Loucy (cell line): ENCODE data around the gene EIF2S2.
A peak's percentile ranks its signal among the peaks of the same experiment; 100 is the strongest.

ENCODE experiments used
- H2AFZ ChIP-seq: fragments of 200-600 bp; sonication (generic); 2 replicates; pipeline ENCODE4 v1.6.0; 2016; ENCODE audit warnings: antibody characterized with exemption, mild to moderate bottlenecking, low read length, moderate library complexity
- H3F3A ChIP-seq: fragments of 200-600 bp; 2 replicates; pipeline ENCODE4 v1.6.0; 2016; ENCODE audit warnings: antibody characterized with exemption, low read depth, mild to moderate bottlenecking
- H3K27me3 ChIP-seq: fragments of 200-600 bp; sonication (generic); 2 replicates; pipeline ENCODE4 v1.6.1; 2014; ENCODE audit warnings: low read length, mild to moderate bottlenecking; ENCODE audit not compliant: insufficient read depth, poor library complexity, severe bottlenecking
- H3K36me3 ChIP-seq: fragments of 200-600 bp; sonication (generic); 2 replicates; pipeline ENCODE4 v1.6.1; 2016; ENCODE audit warnings: low read length; ENCODE audit not compliant: insufficient read depth
- H3K4me1 ChIP-seq: fragments of 200-600 bp; sonication (generic); 2 replicates; pipeline ENCODE4 v1.5.1; 2014; ENCODE audit warnings: low read length, mild to moderate bottlenecking; ENCODE audit not compliant: insufficient read depth, poor library complexity, severe bottlenecking
- H3K4me2 ChIP-seq: fragments of 200-600 bp; sonication (generic); 2 replicates; pipeline ENCODE4 v1.6.0; 2014; ENCODE audit warnings: antibody characterized with exemption, low read length, low read depth, mild to moderate bottlenecking; ENCODE audit not compliant: poor library complexity, severe bottlenecking
- H3K4me3 ChIP-seq: fragments of 200-600 bp; sonication (generic); 2 replicates; pipeline ENCODE4 v1.5.1; 2014; ENCODE audit warnings: low read length, mild to moderate bottlenecking, mixed read lengths; ENCODE audit not compliant: poor library complexity, severe bottlenecking
- H3K79me2 ChIP-seq: fragments of 200-600 bp; sonication (generic); 2 replicates; pipeline ENCODE4 v1.6.1; 2014; ENCODE audit warnings: low read length; ENCODE audit not compliant: insufficient read depth
- H3K9ac ChIP-seq: fragments of 200-600 bp; sonication (generic); 2 replicates; pipeline ENCODE4 v1.6.0; 2014; ENCODE audit warnings: mild to moderate bottlenecking, low read depth, low read length, moderate library complexity; ENCODE audit not compliant: poor library complexity, severe bottlenecking
- H3K9me2 ChIP-seq: fragments of 200-600 bp; sonication (generic); replicated peaks from 2 replicates; pipeline ENCODE4 v1.6.1; 2016; ENCODE audit warnings: low read depth, low read length, mixed read lengths
- H3K9me3 ChIP-seq: fragments of 200-600 bp; sonication (generic); 2 replicates; pipeline ENCODE4 v1.6.1; 2014; ENCODE audit warnings: mild to moderate bottlenecking, antibody characterized with exemption, low read length, low read depth; ENCODE audit not compliant: insufficient read depth
- H4K20me1 ChIP-seq: fragments of 200-600 bp; sonication (generic); 2 replicates; pipeline ENCODE4 v1.6.0; 2014; ENCODE audit warnings: antibody characterized with exemption, low read length, mild to moderate bottlenecking; ENCODE audit not compliant: insufficient read depth, poor library complexity, severe bottlenecking
- EZH2phosphoT487 ChIP-seq: fragments of 200-600 bp; IDR thresholded peaks from 2 replicates; pipeline ENCODE4 v1.6.1; 2018; ENCODE audit warnings: antibody characterized with exemption, mild to moderate bottlenecking, moderate library complexity, borderline replicate concordance
- TF ChIP-seq, protein P1 (sequence below): fragments of 200-600 bp; sonication (generic); conservative IDR thresholded peaks from 2 replicates; pipeline ENCODE4 v1.5.1; 2014; ENCODE audit warnings: mild to moderate bottlenecking, antibody characterized with exemption, low read length

EIF2S2 gene

DNA sequence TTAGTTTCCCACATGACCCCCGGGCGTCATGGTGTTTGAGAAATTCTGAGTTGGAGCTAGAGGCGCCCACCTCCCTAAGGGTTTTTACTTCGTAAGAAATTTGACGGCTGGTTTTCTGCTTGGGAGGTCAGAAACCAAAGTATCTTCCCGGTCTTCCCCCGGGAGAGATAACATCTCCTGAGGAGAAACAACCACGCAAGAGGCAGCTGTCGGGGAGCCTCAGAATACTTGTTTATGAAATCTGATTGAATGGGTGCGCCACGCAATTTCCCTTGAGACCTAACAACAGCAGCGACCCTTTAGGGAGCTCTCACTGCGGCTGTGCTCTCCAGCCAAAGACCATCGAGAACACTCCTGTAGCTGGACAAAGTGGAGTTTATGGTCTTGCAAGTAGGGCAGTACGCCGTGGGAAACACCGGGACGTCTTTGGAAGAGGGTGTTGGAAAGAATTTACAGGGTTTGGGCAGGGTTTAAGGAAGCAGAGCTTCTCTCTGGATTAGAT, 608 bp upstream of the EIF2S2 start:
- peaks cover 44% of the 10 kb centered on the region for H3K79me2 ChIP-seq
- H3F3A ChIP-seq: no peaks in the 10 kb centered on the region
- peak overlapping the region; percentile 91 for H3K4me2 ChIP-seq
- TF ChIP-seq, protein P1, sequence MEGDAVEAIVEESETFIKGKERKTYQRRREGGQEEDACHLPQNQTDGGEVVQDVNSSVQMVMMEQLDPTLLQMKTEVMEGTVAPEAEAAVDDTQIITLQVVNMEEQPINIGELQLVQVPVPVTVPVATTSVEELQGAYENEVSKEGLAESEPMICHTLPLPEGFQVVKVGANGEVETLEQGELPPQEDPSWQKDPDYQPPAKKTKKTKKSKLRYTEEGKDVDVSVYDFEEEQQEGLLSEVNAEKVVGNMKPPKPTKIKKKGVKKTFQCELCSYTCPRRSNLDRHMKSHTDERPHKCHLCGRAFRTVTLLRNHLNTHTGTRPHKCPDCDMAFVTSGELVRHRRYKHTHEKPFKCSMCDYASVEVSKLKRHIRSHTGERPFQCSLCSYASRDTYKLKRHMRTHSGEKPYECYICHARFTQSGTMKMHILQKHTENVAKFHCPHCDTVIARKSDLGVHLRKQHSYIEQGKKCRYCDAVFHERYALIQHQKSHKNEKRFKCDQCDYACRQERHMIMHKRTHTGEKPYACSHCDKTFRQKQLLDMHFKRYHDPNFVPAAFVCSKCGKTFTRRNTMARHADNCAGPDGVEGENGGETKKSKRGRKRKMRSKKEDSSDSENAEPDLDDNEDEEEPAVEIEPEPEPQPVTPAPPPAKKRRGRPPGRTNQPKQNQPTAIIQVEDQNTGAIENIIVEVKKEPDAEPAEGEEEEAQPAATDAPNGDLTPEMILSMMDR: no peak
- TF ChIP-seq EZH2phosphoT487: no peak
- H2AFZ ChIP-seq: peak overlapping the region; percentile 88
- peak overlapping the region; percentile 87 for H3K9ac ChIP-seq
- H3K36me3 ChIP-seq: peaks cover 6% of the 10 kb centered on the region; the same call in 1 of the 2 replicates
- H3K9me2 ChIP-seq: no peaks in the 10 kb centered on the region
- peak overlapping the region; percentile 84 for H3K4me3 ChIP-seq
- H3K27me3 ChIP-seq: peaks cover 7% of the 10 kb centered on the region
- H4K20me1 ChIP-seq: peaks cover 40% of the 10 kb centered on the region
- peaks cover 36% of the 10 kb centered on the region for H3K4me1 ChIP-seq
- no peaks in the 10 kb centered on the region for H3K9me3 ChIP-seq

DNA sequence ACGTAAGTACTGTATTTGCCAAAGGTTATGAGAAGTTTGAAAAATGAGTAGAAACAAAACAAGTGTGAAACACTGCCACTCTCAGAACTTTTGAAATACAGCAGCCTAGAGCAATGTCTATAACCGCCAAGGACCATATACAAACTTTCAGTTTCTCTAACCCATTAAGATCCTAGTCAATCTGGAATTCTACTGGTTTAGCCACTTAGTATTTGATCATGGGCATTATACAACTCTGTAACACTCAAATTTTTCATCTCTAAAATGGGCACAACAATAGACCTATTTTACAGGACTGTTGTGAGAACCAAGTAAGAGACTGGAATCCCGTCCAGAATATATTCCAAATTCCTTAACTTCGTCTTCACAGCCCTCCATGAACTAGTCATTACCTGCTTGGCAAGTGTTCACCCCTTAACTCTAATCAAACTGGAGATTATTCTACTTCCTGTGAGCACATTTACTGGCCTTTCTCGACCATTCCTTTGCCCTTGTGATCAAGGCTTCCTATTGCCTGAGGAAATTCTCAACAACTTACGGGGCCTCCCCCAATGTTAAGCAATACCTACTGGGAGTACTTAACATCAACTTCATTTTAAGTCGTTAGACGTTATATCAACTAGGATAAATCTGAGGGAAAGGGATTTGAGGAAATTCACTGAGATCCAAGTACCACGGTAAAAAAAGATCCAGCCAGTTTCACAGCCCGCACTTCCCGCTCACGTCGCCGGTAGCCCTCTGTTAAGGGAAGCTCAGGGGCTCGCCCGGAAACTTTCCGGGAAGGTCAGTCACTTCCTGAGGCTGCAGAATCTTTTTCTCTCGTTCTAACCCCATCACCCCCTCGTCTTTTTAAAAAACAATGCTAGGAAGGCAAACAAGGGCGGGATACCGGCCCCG, 1.1 kb downstream of the EIF2S2 start:
- Histone ChIP-seq H3K4me1 (peaks cover 51% of the 10 kb centered on the region), H3K36me3 (peaks cover 6% of the 10 kb centered on the region; the same call in 1 of the 2 replicates), H2AFZ (peak overlapping the region; percentile 51; the same call in 1 of the 2 replicates), H3K4me3 (peak overlapping the region; percentile 84), H3K9me3 (no peaks in the 10 kb centered on the region), H3K79me2 (peaks cover 60% of the 10 kb centered on the region), H3K9ac (peak overlapping the region; percentile 87), H3K9me2 (no peaks in the 10 kb centered on the region), H4K20me1 (peaks cover 57% of the 10 kb centered on the region), H3K4me2 (peak overlapping the region; percentile 99), H3F3A (no peaks in the 10 kb centered on the region), H3K27me3 (peaks cover 7% of the 10 kb centered on the region)
- TF ChIP-seq EZH2phosphoT487: no peak
- TF ChIP-seq, protein P1: peak; percentile 42

DNA sequence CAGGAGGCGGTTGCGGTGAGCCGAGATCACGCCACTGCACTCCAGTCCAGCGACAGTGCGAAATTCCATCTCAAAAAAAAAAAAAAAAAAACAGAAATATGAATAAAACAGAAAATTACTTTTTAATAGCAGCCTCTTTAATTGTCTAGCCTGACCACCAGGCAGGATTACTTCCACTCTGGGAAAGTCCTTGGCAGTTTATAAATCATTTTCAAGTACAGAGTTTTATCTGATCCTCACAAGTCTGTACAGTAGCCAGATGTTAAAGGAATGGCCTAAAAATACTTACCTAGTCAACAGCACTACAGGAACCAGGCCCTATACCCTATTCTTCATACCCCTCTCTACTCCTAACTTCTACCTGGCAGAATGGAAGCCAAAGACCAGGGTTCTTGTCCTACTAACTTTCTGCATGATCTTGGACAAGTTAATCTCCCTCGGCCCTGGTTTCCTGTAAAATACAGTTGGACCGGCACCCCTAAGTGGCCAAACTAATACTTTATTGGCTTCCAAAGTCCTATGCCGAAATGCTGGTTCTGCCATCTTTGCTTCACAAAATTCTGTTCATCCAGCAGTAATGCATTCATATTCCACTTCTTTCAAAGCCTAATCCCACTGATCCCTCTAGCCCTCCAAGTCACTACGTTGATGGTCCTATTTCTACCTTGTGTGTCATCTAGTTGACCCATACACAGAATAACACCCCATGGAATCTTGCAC, 1.9 kb downstream of the EIF2S2 start:
- no peak overlapping the region for H2AFZ ChIP-seq
- H3K36me3 ChIP-seq: peaks cover 10% of the 10 kb centered on the region; the same call in 1 of the 2 replicates
- H3F3A ChIP-seq: no peaks in the 10 kb centered on the region
- peak overlapping the region; percentile 87 for H3K9ac ChIP-seq
- H3K4me2 ChIP-seq: peak overlapping the region; percentile 99
- H3K4me3 ChIP-seq: peak overlapping the region; percentile 84
- peaks cover 64% of the 10 kb centered on the region for H4K20me1 ChIP-seq
- TF ChIP-seq, protein P1: no peak
- no peak for TF ChIP-seq EZH2phosphoT487
- H3K27me3 ChIP-seq: peaks cover 7% of the 10 kb centered on the region
- no peaks in the 10 kb centered on the region for H3K9me2 ChIP-seq
- peaks cover 68% of the 10 kb centered on the region for H3K79me2 ChIP-seq
- peaks cover 57% of the 10 kb centered on the region for H3K4me1 ChIP-seq
- H3K9me3 ChIP-seq: no peaks in the 10 kb centered on the region
